NAMALWA (cell line): Measurements from ENCODE around the gene MN1.

Source experiments
- DNase-seq: peaks from one replicate; pipeline ENCODE4 v3.0.0-alpha.2; 2015; ENCODE audit warnings: low spot score

Gene MN1

GRCh38 chr22:27801616-27802345 is at the start of gene MN1:
Gene MN1, minus strand, starts transcription at chr22:27801756. Its CDS starts 1,213 bp downstream, at chr22:27800543.
- no peak for DNase-seq

- DNase-seq = no peak
Measured at GRCh38 chr22:27850000-27850521, 48.5 kb upstream of the MN1 start.

DNA sequence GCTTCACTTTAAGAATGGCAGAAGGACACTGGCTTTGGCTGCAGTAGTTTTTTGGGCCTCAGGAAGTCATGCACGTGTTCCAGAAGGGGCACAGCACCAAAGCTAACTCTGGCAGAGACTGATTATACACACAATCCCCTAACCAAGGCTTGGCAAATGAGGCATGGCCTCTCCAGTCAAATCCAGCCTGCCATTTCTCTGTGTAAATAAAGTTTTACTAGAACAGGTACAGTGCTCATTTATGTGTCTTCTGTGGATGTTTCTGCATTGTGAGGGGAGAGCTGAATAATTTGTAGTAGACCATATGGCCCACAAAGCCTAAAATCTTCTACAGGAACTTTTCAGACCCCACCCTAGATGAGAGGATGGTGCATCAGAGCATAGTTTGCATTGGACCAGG is 46.4 kb upstream of the MN1 start:
- no peak for DNase-seq

GRCh38 chr22:27846910-27847309 is 45.4 kb upstream of the MN1 start:
- DNase-seq = no peak

GRCh38 chr22:27846248-27846757 is 44.7 kb upstream of the MN1 start:
- DNase-seq = no peak

- no peak for DNase-seq
Measured at GRCh38 chr22:27845644-27846043, 44.1 kb upstream of the MN1 start.

DNA sequence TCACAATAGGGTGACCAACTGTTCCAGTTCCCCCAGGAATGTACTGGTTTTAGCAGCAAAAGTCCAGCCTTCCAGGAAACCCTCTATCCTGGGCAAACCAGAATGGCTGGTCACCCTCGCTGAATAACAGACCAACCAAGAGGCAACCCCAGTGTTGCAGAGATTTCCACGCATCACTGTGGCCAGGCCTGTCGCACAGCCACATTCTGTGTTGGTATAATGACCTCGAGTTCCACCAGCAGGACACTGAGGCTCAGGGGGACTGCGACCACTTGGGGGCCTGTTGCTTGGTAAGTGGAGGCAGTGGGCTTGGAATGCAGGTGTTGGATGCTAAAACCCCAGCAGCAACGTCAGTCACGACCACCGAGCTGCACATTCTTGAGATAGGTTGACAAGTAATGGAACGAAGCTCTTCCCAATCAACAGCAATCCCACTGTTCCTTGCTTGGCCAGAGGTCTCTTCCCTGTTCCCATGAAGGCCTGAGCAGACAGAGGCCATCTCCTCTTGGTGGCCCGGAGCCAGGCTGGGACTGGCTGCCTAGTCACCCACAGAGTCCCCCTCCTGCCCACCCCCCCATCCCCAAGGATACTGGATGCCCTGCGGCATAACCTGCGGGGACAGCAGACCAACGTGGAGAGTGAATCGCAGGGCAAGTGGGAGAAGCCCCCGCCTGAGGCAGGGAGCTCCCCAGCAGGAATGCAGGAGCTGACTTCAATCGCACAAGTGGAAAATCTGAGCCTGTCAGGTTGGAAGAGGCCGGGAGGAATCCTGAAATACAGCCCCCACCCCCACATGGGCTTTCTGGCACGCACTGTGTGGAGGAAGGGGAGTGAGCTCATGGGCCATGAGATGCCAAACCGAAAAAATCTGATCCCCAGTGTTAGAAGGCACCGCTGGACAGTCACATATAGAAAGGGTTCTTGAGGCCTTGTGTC is 43.4 kb upstream of the MN1 start:
- no peak for DNase-seq

GRCh38 chr22:27844256-27844655 is 42.7 kb upstream of the MN1 start:
- DNase-seq = no peak

- no peak for DNase-seq
Measured at GRCh38 chr22:27843441-27843840, 41.9 kb upstream of the MN1 start.

GRCh38 chr22:27842669-27843431 is 41.3 kb upstream of the MN1 start:
- DNase-seq = no peak

- no peak for DNase-seq
Measured at GRCh38 chr22:27842201-27842600, 40.6 kb upstream of the MN1 start.

GRCh38 chr22:27840436-27840835 is 38.9 kb upstream of the MN1 start:
- no peak for DNase-seq

- no peak for DNase-seq
Measured at GRCh38 chr22:27839057-27839660, 37.6 kb upstream of the MN1 start.

DNA sequence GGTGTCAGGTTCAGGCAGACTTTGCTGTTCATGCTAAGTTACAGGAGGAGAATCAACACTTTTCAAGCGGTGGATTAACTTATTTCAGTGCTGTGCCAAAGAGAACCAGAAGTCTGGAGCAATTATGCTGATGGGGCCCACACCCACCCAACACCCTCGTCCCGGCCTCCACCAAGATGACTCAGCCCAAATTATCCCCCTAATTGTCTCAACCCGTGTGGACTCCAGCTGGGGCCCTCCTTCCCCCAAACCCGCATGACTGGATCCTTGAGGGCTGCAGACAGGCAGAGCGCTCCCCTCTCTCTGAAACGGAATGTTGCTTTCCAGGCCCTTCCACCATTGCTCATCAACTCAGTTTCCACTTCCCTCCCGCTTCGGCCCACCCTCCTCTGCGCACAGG is 34.6 kb upstream of the MN1 start:
- DNase-seq = no peak

GRCh38 chr22:27835446-27835845 is 33.9 kb upstream of the MN1 start:
- DNase-seq = no peak

- no peak for DNase-seq
Measured at GRCh38 chr22:27834364-27835185, 33.0 kb upstream of the MN1 start.

DNA sequence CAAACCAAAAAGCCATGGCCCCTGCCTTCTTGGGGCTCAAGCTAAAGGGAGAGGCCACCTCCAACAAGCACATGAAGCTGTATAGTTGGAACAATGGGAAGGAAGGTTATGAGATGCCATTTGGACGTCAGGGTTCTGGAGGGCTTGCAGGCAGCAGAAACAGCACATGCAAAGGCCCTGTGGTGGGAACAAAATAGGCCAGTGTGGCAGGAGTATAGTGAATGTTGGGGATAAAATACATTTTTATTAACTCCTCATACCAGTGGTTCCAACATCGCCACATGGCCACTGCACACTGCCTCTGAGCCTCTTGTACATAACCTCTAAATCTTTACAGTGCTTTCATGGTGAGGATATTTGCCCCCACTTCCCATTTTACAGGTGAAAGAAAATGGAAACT is 32.2 kb upstream of the MN1 start:
- DNase-seq = no peak

GRCh38 chr22:27832606-27833005 is 31.1 kb upstream of the MN1 start:
- DNase-seq = no peak

DNA sequence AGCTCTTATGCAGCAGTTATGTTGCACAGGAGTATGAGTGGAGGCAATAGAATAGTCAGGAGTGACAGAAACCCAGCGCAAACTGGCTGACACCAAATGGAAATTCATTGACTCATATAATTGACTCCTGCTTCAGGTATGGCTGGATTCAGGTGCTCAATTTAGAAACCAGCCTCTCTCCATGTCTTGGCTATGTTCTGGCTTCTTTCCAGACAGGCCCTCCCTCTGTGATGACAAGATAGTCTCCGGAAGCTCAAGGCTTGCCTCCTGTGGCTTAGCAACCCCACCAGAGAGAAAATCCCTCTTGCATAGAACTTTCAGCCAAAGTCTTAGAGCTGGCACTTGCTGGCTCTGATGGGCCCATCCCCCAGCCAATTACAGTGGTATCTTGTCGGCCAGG is 28.1 kb upstream of the MN1 start:
- no peak for DNase-seq
